IPS-15b (cell line): ENCODE data around the gene MARCHF6.

Source experiments
- H3K27me3 ChIP-seq: one replicate; pipeline ENCODE4 v1.6.1; 2013; ENCODE audit warnings: low read length; ENCODE audit not compliant: control insufficient read depth, insufficient read depth
- H3K36me3 ChIP-seq: one replicate; pipeline ENCODE4 v1.6.1; 2013; ENCODE audit warnings: low read length; ENCODE audit not compliant: control insufficient read depth, insufficient read depth
- H3K4me1 ChIP-seq: one replicate; pipeline ENCODE4 v1.6.1; 2013; ENCODE audit warnings: mild to moderate bottlenecking, low read length; ENCODE audit not compliant: control insufficient read depth, insufficient read depth
- H3K4me3 ChIP-seq: one replicate; pipeline ENCODE4 v1.5.1; 2013; ENCODE audit warnings: low read depth, low read length
- H3K9ac ChIP-seq: one replicate; pipeline ENCODE4 v1.6.1; 2013; ENCODE audit warnings: low read depth, mild to moderate bottlenecking, low read length
- H3K9me3 ChIP-seq: one replicate; pipeline ENCODE4 v1.6.1; 2013; ENCODE audit warnings: mild to moderate bottlenecking, low read length; ENCODE audit not compliant: control insufficient read depth, insufficient read depth

Gene MARCHF6

GRCh38 chr5:10329820-10330481 is 23.5 kb upstream of the MARCHF6 start:
- Histone ChIP-seq H3K4me1 (no peaks in the 10 kb centered on the region), H3K9me3 (no peaks in the 10 kb centered on the region), H3K36me3 (no peaks in the 10 kb centered on the region), H3K27me3 (peaks cover 52% of the 10 kb centered on the region), H3K9ac (no peak overlapping the region), H3K4me3 (no peak overlapping the region)

GRCh38 chr5:10330511-10331230 is 22.8 kb upstream of the MARCHF6 start:
- Histone ChIP-seq H3K36me3 (no peaks in the 10 kb centered on the region), H3K9me3 (no peaks in the 10 kb centered on the region), H3K9ac (no peak overlapping the region), H3K4me1 (no peaks in the 10 kb centered on the region), H3K27me3 (peaks cover 60% of the 10 kb centered on the region), H3K4me3 (no peak overlapping the region)

GRCh38 chr5:10331341-10331796 is 22.1 kb upstream of the MARCHF6 start:
- Histone ChIP-seq H3K9ac (no peak overlapping the region), H3K4me1 (no peaks in the 10 kb centered on the region), H3K4me3 (no peak overlapping the region), H3K9me3 (no peaks in the 10 kb centered on the region), H3K27me3 (peaks cover 65% of the 10 kb centered on the region), H3K36me3 (no peaks in the 10 kb centered on the region)

GRCh38 chr5:10332301-10332700 is 21.2 kb upstream of the MARCHF6 start:
- no peaks in the 10 kb centered on the region for H3K4me1 ChIP-seq
- no peaks in the 10 kb centered on the region for H3K36me3 ChIP-seq
- H3K27me3 ChIP-seq = peaks cover 65% of the 10 kb centered on the region

GRCh38 chr5:10333154-10334006 is 20.1 kb upstream of the MARCHF6 start:
- Histone ChIP-seq H3K4me3 (peak overlapping the region; percentile 85), H3K27me3 (peaks cover 65% of the 10 kb centered on the region), H3K9me3 (no peaks in the 10 kb centered on the region), H3K4me1 (no peaks in the 10 kb centered on the region), H3K36me3 (no peaks in the 10 kb centered on the region), H3K9ac (peak overlapping the region; percentile 54)

More at GRCh38 chr5:10332301-10332700, 21.2 kb upstream of the MARCHF6 start:
- Histone ChIP-seq H3K9me3 (no peaks in the 10 kb centered on the region), H3K9ac (no peak overlapping the region), H3K4me3 (no peak overlapping the region)

- Histone ChIP-seq H3K9ac (no peak overlapping the region), H3K4me3 (no peak overlapping the region), H3K36me3 (no peaks in the 10 kb centered on the region), H3K27me3 (peaks cover 64% of the 10 kb centered on the region), H3K9me3 (no peaks in the 10 kb centered on the region), H3K4me1 (peaks cover 4% of the 10 kb centered on the region)
These were observed 18.7 kb upstream of the MARCHF6 start for GRCh38 chr5:10334831-10335230.

- Histone ChIP-seq H3K27me3 (peaks cover 53% of the 10 kb centered on the region), H3K9me3 (no peaks in the 10 kb centered on the region), H3K36me3 (no peaks in the 10 kb centered on the region), H3K4me3 (no peak overlapping the region), H3K4me1 (peaks cover 4% of the 10 kb centered on the region), H3K9ac (no peak overlapping the region)
These were observed 17.6 kb upstream of the MARCHF6 start for GRCh38 chr5:10335711-10336470.

GRCh38 chr5:10337107-10337506 is 16.4 kb upstream of the MARCHF6 start:
- Histone ChIP-seq H3K4me1 (peaks cover 4% of the 10 kb centered on the region), H3K4me3 (no peak overlapping the region), H3K9ac (no peak overlapping the region), H3K27me3 (peaks cover 41% of the 10 kb centered on the region), H3K9me3 (no peaks in the 10 kb centered on the region), H3K36me3 (no peaks in the 10 kb centered on the region)

GRCh38 chr5:10337986-10338385 is 15.5 kb upstream of the MARCHF6 start:
- H3K9ac ChIP-seq = no peak overlapping the region
- H3K27me3 ChIP-seq = peaks cover 32% of the 10 kb centered on the region
- no peak overlapping the region for H3K4me3 ChIP-seq
- no peaks in the 10 kb centered on the region for H3K36me3 ChIP-seq
- no peaks in the 10 kb centered on the region for H3K9me3 ChIP-seq
- H3K4me1 ChIP-seq = peaks cover 4% of the 10 kb centered on the region

- H3K4me1 ChIP-seq = peaks cover 4% of the 10 kb centered on the region
- no peak overlapping the region for H3K4me3 ChIP-seq
- H3K9me3 ChIP-seq = no peaks in the 10 kb centered on the region
- no peaks in the 10 kb centered on the region for H3K36me3 ChIP-seq
- H3K9ac ChIP-seq = no peak overlapping the region
- peaks cover 26% of the 10 kb centered on the region for H3K27me3 ChIP-seq
These were observed 14.8 kb upstream of the MARCHF6 start for GRCh38 chr5:10338686-10339057.
